GM21360 (cell line): ENCODE data around the gene KIF5A.

Source experiments
- ATAC-seq: cut with Tn5 transposase; IDR thresholded peaks from one replicate; pipeline ENCODE4 v1.9.1; 2021; ENCODE audit warnings: mild to moderate bottlenecking, moderate library complexity; ENCODE audit not compliant: unreplicated experiment

Gene KIF5A

DNA sequence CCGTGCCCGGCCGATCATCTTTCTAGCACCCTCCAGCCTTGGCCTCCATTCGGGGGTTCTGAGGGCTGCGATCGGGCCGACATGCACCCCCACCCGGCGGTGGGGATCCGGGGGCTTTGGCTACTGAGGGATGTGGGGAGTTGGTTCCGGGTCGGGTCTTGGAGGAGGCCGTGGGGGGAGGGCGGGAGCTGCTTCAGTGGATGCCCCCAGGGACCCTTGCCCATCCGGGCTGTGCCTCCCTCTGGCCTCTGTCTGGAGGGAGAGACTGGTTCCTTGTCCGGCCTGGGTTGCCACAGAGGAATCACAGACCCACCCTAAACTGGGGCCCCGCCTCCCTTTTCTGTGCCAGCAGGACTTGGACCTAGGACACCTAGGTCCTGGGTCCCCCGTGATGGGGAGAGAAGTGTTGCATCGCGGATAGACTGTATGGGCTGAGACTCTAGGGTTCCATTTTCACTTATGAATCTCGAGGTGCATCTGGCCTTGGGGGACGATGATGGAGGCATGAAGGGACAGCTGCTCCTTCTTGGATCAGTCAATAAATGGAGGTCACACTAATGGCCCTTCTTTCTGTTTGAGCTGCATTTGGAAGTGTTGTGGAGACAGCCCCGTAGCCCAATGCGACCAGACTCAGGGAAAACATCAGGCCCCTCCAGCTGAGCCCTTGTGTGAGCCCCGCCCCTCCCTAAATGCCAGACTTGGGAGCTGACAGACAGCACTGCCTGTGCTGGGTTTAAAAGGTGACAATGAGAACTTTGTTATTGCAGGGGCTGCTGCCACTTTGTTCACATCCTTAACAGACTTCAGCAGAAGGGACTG lies 55.4 kb downstream of the KIF5A start:
- no peak for ATAC-seq

DNA sequence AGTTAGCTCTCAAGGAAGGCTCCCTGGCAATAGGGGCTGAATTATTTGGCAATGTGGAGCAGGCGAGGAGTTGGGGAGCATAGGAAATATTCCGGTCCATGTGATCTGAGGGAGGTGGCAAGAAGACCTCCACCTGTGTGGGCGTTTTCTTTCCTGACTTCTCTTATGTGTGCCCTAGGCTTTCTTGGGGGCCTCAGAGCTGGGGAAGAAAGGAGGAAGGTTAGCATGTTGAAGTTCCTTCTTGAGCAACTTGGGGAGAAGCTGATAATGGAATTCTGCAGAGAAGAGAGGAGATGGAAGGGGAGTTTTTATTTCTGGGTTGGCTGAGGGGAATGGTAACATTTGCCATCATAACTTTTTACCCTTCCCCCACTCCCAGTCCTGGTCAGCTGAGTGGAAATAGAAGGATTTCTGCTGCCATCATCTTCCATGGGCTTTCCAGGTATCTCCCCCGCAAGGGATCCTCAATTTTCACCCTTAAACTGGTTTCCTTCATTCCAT lies 56.0 kb downstream of the KIF5A start:
- ATAC-seq: no peak

DNA sequence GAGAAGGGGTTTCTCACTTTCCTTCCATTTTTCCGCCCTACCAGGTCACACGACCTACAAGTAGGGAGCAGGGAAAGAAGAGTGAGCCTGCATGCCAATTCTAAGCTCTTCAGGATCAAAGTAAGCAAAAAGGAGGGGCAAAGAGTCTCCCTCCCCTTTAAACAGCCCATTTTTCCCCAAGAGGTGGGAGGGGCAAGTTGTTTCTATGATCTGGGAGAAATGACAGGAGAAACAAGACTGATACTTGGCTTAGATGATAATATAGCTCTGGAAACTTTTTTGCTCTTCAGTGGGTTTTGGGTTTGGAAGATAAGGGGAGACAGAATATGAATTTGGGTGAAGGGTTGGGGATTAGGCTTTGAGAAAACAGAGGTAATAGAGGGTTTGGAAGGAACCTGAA lies 56.6 kb downstream of the KIF5A start:
- no peak for ATAC-seq

DNA sequence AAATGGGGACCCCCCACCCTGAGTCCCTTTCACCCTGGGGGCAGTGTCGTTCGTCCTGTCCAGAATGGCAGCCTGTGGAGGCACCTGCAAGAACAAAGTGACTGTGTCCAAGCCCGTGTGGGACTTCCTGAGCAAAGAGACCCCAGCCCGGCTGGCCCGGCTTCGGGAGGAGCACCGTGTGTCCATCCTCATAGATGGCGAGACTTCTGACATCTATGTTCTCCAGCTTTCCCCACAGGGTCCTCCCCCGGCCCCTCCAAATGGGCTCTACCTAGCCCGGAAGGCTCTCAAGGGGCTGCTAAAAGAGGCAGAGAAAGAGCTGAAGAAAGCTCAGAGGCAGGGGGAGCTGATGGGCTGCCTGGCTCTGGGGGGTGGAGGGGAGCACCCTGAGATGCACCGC lies 57.0 kb downstream of the KIF5A start:
- no peak for ATAC-seq

DNA sequence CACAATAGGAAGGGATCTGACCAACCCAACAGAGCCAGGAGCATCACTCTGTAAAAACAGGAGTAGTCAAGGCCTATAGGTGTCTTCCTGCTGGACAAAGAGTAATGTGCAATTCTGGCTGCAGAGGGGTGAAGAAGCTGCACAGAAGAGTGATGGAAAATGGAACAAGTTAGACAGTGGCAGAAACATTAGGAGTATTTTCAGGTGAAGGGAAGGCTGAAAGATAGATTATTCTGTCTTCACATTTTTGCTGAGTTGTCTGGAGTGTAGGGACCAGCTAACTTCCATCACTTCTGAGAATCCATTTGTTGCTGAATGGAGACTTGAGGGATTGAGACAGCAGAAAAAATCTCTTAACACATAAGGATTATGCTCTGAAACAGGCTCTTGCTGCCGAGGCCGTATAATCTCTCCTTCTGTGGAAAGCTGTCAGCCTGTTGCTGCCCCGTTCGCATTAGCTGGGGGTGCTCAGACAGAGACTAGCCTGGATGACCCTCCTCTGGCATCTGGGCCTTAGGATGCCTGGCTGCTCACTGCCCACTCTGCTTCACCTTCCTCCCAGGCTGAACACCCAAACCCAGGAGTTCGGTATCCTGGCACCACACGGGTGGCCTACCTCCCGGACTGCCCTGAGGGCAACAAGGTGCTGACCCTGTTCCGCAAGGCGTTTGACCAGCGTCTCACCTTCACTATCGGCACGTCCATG lies 58.3 kb downstream of the KIF5A start:
- no peak for ATAC-seq

DNA sequence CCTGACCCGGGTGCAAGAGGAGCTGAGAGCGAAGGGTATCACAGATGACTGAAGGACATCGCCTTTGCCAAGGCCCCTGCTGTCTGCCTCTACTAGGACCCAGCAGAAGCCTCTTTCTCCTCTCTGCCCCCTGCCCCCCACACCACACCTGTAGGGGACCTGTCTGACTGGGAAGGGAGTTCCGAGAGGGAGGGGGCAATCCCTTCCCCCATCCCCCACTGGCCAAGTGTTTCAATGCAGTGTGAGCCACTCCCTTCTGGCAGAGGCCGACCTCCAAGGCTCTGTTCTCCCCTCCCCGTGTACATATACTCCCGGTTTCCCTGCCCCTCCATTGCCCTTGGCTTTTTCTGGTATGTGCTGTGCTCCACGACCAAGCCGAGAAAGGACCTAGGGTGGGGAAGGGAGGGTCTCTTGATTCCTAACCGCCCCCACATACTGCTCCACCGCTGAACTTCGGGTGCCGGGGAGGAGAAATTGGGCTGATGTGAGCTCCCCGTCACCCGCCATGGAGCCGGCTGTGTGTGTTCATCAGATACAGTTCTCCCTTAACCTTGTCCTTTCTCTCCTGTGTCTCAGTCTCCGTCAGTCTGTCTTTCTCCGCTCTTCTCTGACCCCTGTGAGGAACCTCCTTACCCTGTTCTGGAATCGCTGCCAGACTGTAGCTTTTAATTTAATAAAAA lies 59.4 kb downstream of the KIF5A start:
- ATAC-seq: no peak

DNA sequence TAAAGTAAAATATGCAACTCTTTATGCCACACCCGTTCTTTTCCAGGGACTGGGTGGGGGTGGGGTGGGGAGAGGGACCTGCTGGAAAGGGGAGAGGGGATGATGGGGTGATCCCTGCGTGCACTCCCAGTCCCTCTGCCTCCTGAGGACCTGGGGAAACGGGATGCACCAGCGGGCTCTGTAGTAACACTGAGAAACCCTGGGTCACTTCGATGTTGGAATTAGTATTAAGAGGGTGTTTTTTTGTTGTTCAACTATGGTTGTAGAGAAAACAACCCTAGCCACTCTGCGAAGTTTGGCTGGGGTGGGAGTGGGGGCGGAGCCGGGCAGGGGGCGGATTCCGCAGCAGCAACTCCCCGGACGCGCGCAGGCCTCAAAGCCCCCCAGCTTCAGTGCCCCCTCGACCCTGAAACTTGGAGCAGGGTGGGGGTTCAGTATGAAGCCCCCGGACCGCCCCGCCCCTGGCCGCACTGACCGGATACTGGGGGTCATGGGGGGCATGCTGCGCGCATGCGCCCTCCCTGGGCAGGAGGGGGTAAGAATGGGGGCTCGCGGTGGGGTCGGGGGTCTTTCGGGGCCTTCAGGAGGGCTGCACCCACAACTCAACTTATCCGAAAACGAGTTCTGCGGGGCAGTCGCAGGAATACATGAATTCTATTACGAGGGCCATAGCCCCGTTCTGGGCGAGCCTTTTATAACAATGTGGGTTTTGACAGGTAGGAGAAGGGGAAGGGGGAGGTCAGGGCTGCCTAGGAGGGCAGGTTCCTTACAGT lies 60.1 kb downstream of the KIF5A start:
- no peak for ATAC-seq

DNA sequence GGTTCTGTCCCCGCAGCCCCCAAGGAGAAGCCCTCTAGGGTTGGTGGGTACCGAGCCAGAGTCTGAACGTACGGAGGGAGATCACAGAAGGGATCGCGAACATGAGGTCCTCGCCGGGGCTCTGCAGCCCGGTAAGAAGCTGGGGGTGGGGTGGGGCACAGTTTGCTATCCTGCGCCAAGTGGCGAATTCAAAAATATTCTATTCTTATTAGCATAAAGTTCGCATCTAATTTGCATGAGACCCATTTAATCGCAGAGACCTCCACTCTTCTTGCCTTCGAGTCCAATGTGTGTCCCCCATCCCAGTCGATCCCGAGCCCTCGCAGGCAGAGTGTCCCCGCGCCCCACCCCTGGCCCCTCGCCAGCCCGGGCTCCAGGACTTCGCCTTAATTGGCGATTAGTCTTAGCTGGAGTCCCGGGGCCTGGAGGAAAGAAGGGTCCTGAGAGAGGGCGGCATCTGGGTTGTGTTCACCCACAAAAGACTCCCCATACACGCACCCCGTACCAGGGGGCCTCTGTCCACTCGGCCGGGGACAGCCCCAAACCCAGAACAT lies 60.8 kb downstream of the KIF5A start:
- ATAC-seq: no peak

DNA sequence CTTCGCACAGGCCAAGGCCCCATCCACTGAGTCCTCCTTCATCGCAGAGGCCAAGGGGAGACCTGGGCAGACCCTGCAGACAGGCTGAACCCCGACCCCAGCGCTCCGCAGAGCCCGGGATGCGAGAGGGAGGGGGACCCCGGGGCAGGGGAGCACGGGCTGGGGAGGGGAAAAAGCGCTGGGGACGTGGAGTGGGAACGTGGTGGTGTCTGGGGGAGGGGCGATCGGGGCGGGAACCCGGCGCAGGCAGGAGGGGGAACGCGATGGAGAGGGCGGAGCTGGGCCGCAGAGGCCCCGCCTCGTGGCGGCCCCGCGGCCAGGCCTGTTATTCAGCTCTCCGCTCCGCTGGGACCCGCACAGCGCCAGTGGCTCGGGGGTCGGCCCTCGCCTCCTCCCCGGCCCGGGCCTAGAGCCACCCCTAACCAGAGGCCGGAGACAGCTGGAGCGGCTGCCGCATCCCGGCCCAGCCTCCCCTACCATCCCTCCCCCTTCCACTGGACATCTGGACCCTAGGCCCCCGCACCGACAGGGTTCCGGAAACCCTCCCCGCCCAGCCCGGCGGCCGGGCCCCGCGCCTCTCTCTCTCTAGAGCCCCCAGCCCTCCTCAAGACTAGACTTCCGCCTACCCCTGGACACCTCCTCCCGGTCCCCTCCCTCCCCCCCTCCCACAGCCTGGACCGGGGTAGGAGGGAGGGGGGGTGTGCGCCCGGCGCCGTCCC lies 61.4 kb downstream of the KIF5A start, which contains the start of gene ARHGEF25:
TSS of gene ARHGEF25 (plus strand) at position 328 of the 719 bp plus-strand sequence. CDS start 460 bp downstream, outside the sequence.
- ATAC-seq: no peak

DNA sequence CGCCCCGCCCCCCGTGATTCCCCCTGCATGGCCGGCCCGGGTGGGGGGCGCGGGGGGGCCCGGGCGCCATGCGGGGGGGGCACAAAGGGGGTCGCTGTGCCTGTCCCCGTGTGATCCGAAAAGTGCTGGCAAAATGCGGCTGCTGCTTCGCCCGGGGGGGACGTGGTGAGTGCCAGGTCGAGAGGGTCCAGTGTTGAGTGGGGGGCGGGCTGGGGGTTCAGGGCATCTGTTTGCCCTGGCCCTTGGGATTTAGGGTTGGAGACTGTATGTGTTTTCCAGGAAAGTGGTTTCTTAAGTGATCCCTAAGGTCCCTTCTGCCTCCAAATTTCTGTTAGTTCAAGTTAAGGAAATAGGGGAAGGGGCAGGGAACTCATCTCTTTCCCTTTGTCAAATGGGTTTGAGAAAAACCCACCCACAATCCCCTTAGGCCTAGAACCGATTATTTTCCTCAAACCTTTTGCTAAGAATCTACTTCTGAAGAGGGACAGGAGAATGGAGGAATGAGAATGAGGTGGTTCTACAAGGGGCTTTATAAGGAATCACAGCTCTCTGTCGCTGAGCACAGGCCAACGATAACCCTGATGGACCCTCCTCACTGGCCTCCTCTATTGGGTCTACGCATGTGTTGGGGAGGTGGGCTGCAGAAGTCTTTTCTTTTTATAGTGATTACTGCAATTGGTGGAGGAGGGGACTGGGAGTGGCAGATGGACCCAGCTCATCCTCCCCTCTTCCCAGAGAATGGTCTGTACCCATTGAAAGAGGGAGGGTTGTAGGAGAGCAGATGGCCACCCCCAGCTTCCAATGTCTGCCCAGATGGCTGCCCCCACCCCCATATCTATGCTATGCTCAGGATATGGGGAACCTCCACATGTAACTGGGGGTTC lies 62.2 kb downstream of the KIF5A start:
- ATAC-seq: no peak

DNA sequence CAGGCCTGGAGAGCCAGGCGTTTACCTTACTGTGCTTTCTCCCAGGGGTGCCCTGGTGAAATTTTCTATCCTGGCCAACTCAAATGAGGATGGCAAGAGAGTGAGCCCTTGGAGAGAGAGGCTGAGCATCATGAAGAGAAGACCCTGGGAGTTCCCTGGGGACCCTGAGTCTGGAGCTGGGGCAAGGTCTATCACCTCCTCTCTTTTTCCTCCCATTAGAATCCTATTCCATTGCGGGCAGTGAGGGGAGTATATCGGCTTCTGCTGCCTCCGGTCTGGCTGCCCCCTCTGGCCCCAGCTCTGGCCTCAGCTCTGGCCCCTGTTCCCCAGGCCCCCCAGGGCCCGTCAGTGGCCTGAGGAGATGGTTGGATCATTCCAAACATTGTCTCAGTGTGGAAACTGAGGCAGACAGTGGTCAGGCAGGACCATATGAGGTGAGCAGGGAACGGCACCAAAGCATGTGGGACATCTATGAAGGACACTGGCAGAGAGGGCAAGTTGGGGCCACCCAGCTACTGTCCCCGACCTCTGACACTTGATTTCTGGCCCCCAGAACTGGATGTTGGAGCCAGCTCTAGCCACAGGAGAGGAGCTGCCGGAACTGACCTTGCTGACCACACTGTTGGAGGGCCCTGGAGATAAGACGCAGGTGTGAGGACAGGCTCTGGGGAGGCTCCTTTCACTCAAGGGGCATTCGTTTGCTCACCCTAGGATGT lies 63.0 kb downstream of the KIF5A start:
- ATAC-seq: no peak

DNA sequence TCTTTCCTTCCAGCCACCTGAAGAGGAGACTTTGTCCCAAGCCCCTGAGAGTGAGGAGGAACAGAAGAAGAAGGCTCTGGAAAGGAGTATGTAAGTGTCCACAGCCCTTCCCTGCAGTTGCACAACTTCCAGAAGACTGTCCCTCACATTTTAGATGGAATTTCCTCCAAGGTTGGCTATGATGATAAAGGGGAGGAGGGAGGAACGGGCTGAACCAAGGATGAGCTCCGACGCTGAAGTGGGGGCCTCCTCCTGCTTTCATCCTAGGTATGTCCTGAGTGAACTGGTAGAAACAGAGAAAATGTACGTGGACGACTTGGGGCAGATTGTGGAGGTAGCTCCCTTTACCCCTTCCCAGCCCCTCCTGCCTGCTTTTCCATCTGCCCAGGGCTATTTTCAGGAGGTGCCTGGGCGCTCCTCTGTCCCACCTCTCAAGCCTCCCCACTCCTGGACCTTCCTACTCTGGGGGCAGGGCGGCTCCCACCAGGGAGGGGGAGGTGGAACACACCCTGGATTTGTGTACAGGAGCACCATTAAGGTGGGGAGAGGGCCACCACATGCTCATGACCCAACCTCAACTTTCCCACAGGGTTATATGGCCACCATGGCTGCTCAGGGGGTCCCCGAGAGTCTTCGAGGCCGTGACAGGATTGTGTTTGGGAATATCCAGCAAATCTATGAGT lies 63.7 kb downstream of the KIF5A start:
- no peak for ATAC-seq

DNA sequence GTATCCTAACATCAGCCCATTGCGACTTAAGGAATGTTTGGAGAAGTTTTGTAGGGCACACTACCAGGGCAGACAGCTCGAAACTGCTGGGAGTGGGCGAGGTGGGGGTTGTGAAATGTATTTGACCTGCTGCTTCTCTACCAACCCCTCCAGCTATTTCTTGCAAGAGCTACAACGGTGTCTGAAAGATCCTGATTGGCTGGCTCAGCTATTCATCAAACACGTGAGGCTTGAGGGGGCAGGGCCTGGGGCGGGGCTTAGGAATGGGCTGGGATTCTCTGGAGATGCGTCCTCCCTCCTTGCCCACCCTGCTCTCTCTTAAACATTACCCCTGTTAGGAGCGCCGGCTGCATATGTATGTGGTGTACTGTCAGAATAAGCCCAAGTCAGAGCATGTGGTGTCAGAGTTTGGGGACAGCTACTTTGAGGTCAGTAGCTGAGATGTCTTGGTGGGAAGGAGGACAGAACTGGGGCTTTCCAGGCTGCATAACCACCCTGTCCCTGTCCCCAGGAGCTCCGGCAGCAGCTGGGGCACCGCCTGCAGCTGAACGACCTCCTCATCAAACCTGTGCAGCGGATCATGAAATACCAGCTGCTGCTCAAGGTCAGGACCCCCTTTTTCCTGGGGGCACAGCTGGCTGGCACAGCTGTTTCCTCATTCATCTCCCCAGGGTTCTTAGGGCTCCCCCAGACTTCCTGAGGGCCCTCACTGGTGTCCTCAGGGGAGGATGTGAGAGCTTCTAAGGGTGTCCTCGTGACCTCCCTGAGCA lies 64.5 kb downstream of the KIF5A start:
- peak; percentile 58 for ATAC-seq

DNA sequence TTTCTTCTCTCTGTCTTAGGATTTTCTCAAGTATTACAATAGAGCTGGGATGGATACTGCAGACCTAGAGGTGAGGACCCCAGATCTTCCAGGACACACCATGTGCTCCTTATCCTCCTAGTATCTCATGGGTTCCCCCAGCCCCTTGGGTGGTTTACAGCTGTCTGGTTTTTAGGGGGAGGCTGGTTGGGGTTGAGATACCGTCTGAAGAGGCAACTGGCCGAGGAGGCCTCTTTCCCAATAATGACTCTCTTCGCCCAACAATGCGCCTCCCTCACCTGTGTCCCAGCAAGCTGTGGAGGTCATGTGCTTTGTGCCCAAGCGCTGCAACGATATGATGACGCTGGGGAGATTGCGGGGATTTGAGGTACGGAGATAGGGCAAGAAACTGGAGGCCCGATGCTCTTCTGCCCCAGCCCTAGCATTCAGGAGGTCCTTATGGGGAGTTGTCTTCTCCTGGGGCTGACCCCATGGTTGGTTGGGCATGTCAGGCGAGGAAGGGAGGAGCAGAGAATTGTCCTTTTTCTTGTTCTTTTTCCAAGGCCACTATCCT lies 65.2 kb downstream of the KIF5A start:
- no peak for ATAC-seq

DNA sequence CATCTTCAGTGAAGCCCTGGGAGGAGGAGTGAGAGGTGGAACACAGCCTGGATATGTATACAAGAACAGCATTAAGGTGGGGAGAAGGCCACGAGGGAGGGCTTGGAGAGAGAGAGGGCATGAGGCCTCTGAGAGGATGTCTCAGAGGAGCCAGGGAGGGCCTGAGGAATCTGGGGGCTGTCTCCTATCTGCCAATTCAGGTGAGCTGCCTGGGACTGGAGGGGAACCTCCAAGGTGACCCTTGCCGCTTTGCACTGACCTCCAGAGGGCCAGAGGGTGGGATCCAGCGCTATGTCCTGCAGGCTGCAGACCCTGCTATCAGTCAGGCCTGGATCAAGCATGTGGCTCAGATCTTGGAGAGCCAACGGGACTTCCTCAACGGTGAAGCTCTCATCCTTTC lies 65.8 kb downstream of the KIF5A start:
- no peak for ATAC-seq

DNA sequence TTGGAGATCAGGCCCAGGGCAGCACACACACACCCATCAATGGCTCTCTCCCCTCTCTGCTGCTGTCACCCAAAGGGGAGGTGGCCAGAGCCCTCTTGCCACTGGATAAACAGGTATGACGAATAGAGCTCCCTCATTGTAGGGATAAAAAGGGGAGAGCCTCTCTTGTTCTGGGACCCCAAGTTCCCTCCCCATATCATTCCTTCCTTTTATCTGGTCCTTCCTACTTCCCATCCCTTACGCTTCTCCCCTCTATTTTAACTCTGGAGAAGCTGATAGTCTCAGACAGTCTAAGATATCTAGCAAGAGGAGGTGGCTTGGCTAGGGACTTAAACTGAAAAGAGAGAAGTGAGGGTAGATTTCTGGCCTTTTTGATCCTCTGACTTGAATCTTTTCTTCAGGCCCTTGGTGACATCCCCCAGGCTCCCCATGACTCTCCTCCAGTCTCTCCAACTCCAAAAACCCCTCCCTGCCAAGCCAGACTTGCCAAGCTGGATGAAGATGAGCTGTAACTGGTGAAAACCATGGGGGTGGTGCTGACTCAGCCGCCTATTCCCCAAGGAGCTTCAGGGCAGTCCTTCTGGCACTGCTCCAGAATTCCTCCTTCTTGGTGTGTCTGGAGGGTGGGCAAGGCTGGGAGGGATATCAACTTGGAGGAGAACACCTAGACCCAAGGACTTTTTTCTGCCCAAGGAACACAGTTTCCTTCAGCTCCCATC lies 66.7 kb downstream of the KIF5A start:
- ATAC-seq: no peak
